Measurements from ENCODE around the gene SGPP1.

DNA sequence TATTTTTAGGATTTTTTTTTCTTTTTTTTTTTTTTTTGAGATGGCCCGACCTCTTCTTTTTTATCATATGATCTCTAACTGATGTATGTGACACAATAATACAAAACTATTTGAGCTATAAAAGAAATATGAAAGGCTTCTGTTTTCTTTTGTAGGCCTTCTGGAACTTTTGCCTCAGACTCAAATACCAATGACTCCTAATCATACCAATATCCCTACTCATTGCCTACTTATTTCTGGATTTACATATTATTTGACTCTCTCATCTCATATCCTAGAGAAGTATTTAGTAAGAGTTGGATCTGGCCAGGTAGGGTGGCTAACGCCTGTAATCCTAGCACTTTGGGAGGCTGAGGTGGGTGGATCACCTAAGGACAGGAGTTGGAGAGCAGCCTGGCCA, 73.5 kb downstream of the SGPP1 start:
- TF ChIP-seq CTCF (IDR thresholded peaks at IDR 0.05 in 2 of 3, conservative IDR thresholded peaks at IDR 0.05 in 1 of 3; ENCODE audit: borderline replicate concordance in 1 of 3, insufficient read depth in 1 of 3, low read depth in 2 of 3, low read length in 2 of 3) (no peak), EGR1 (IDR thresholded peaks at IDR 0.05; ENCODE audit: low read depth) (no peak), EZH2 (IDR thresholded peaks at IDR 0.05) (no peak), POLR2A (IDR thresholded peaks at IDR 0.05; ENCODE audit: borderline replicate concordance, extremely low read depth, insufficient read depth, insufficient read length) (no peak), SIN3A (IDR thresholded peaks at IDR 0.05; ENCODE audit: low read depth) (no peak), POLR2AphosphoS5 (IDR thresholded peaks at IDR 0.05; ENCODE audit: low read depth, low read length) (no peak), TCF7L2 (IDR thresholded peaks at IDR 0.05; ENCODE audit: borderline replicate concordance, extremely low read depth, insufficient read depth, insufficient read length) (no peak), ZNF274 (IDR thresholded peaks at IDR 0.05; ENCODE audit: low read depth, low read length) (no peak), RAD21 (IDR thresholded peaks at IDR 0.05; ENCODE audit: low read depth) (no peak), SRF (IDR thresholded peaks at IDR 0.05; ENCODE audit: low read depth) (no peak)

All from HCT116 (cell line).